Endothelial cell of umbilical vein (primary cell): ENCODE measurements around the gene APOM. TPM values are rescaled to one million over a fixed set of nuclear protein-coding genes. Genes with fewer than 3 reads are reported as not detected.

ENCODE experiments used
- BruUV-seq: library from RNA; stranded (reverse); fragments of 400-500 nt; replicated peaks from 2 replicates; lab custom pipeline; 2021; lab: Mats Ljungman, UMichigan
- CTCF ChIA-PET: fragments of 300-600, 350-600 bp; sonication (Branson Sonifier 250); formaldehyde crosslinking; loops from one replicate; lab custom pipeline; 2021; ENCODE audit warnings: antibody characterized with exemption, inconsistent platforms; lab: Charles Lee
- POLR2A ChIA-PET: fragments of 300-600, 350-600 bp; sonication (Branson Sonifier 250); formaldehyde crosslinking; loops from one replicate; lab custom pipeline; 2021; ENCODE audit warnings: antibody characterized with exemption, inconsistent platforms; lab: Charles Lee
- DNase-seq: peaks from one replicate; pipeline ENCODE4 v3.0.0-alpha.2; 2011; ENCODE audit warnings: low read depth, low spot score
- FAIRE-seq: peaks from 2 replicates; lab custom pipeline; 2011; peaks lifted over from hg19 to GRCh38; lab: Jason Lieb, UNC
- H2AFZ ChIP-seq: 2 replicates; pipeline ENCODE4 v1.6.0; 2012; ENCODE audit warnings: low read depth, low read length, control low read depth, inconsistent platforms
- H3K27ac ChIP-seq: 2 replicates; pipeline ENCODE4 v1.5.1; 2011; ENCODE audit warnings: low read depth, mild to moderate bottlenecking, control low read depth, low read length, moderate library complexity; ENCODE audit not compliant: insufficient read depth
- H3K27me3 ChIP-seq, 2 experiments: 2 replicates each; pipeline versions ENCODE4 v1.6.0 to v1.6.1; 2011; ENCODE audit warnings: low read length in 2 of 2, mixed read lengths in 1 of 2; ENCODE audit not compliant: control insufficient read depth in 2 of 2, insufficient read depth in 2 of 2
- H3K36me3 ChIP-seq, 2 experiments: 2 replicates in 1 of 2; 3 replicates in 1 of 2; pipeline ENCODE4 v1.5.1; 2011; ENCODE audit warnings: low read length in 2 of 2, mild to moderate bottlenecking in 1 of 2, moderate library complexity in 1 of 2; ENCODE audit not compliant: control insufficient read depth in 2 of 2, insufficient read depth in 2 of 2; ENCODE audit errors: extremely low read depth in 1 of 2
- H3K4me1 ChIP-seq: 3 replicates; pipeline ENCODE4 v1.5.1; 2011; ENCODE audit warnings: mild to moderate bottlenecking, low read length; ENCODE audit not compliant: control insufficient read depth, insufficient read depth; ENCODE audit errors: extremely low read depth
- H3K4me2 ChIP-seq: 2 replicates; pipeline ENCODE4 v1.6.1; 2011; ENCODE audit warnings: low read length, control low read depth, mixed read lengths; ENCODE audit not compliant: insufficient read depth
- H3K4me3 ChIP-seq, 3 experiments: fragments of 200-600 bp in 1 of 3; sonication (generic), shearing (Covaris generic) in 1 of 3; replicated peaks in 1 of 3; 2 replicates each; pipeline ENCODE4 v1.5.1; 2011 to 2016; ENCODE audit warnings: control low read depth in 3 of 3, low read length in 3 of 3, mild to moderate bottlenecking in 2 of 3, inconsistent platforms in 1 of 3, low read depth in 1 of 3, moderate library complexity in 1 of 3; ENCODE audit not compliant: insufficient read depth in 1 of 3
- H3K79me2 ChIP-seq: 2 replicates; pipeline ENCODE4 v1.6.0; 2012; ENCODE audit warnings: low read length, inconsistent platforms; ENCODE audit not compliant: control insufficient read depth, insufficient read depth
- H3K9ac ChIP-seq: replicated peaks from 2 replicates; pipeline ENCODE3; 2011; ENCODE audit warnings: low read length, control low read depth; ENCODE audit not compliant: insufficient read depth; ENCODE audit errors: extremely low read depth
- H3K9me1 ChIP-seq: replicated peaks from 3 replicates; pipeline ENCODE4 v1.6.0; 2011; ENCODE audit warnings: mild to moderate bottlenecking, low read length; ENCODE audit not compliant: control insufficient read depth, insufficient read depth; ENCODE audit errors: extremely low read depth
- H3K9me3 ChIP-seq: replicated peaks from 2 replicates; pipeline ENCODE4 v1.5.1; 2012; ENCODE audit warnings: low read length, inconsistent platforms; ENCODE audit not compliant: control insufficient read depth, insufficient read depth
- H4K20me1 ChIP-seq: replicated peaks from 2 replicates; pipeline ENCODE3; 2011; ENCODE audit warnings: mild to moderate bottlenecking, low read length; ENCODE audit not compliant: control insufficient read depth, insufficient read depth; ENCODE audit errors: extremely low read depth
- CTCF ChIP-seq, 2 donors: IDR thresholded peaks; 1 replicate in 1 of 2; 2 replicates in 1 of 2; pipeline ENCODE4 v1.5.1; 2011; ENCODE audit warnings: low read length in 2 of 2, mild to moderate bottlenecking in 2 of 2, moderate library complexity in 2 of 2, control low read depth in 1 of 2, inconsistent platforms in 1 of 2, low read depth in 1 of 2; ENCODE audit not compliant: insufficient read depth in 1 of 2; ENCODE audit errors: extremely low read depth in 1 of 2
- FOS ChIP-seq: IDR thresholded peaks from 2 replicates; pipeline ENCODE4 v1.6.1; 2011; ENCODE audit warnings: mild to moderate bottlenecking, low read length, moderate library complexity, borderline replicate concordance; ENCODE audit not compliant: insufficient read depth
- GATA2 ChIP-seq: IDR thresholded peaks from 2 replicates; pipeline ENCODE4 v1.7.0; 2011; ENCODE audit warnings: low read depth, mild to moderate bottlenecking, moderate library complexity, mixed read lengths, low read length; ENCODE audit not compliant: insufficient read length, insufficient read depth
- JUN ChIP-seq: IDR thresholded peaks from 2 replicates; pipeline ENCODE4 v1.6.1; 2011; ENCODE audit warnings: borderline replicate concordance, low read depth; ENCODE audit not compliant: insufficient read length, insufficient read depth
- MAX ChIP-seq: IDR thresholded peaks from 2 replicates; pipeline ENCODE4 v1.6.1; 2011; ENCODE audit not compliant: insufficient read depth, insufficient read length
- MYC ChIP-seq: IDR thresholded peaks from one replicate; pipeline ENCODE4 v1.6.1; 2011; ENCODE audit warnings: mild to moderate bottlenecking, low read depth, low read length
- POLR2AphosphoS5 ChIP-seq: IDR thresholded peaks from 2 replicates; pipeline ENCODE4 v1.6.1; 2012; ENCODE audit warnings: low read depth, mild to moderate bottlenecking, control low read depth, low read length, moderate library complexity; ENCODE audit not compliant: insufficient read depth
- dilution Hi-C: fragments of 300-500 bp; cut with MboI; formaldehyde crosslinking; loops from one replicate; pipeline ENCODE4 v1.15.0; 2019; ENCODE audit warnings: low sequenced_read_pairs; ENCODE audit not compliant: extremely low pct_ligation_motif_present
- intact Hi-C: fragments of 100-400 bp; cut with micrococcal nuclease; formaldehyde crosslinking; loops from one replicate; pipeline ENCODE4 v1.10.0; 2022
- polyA plus RNA-seq, 4 experiments: library from polyadenylated mRNA; depleted of rRNA in 3 of 4; stranded (reverse) in 3 of 4; unstranded in 1 of 4; fragments of >200 nt; gene quantifications; 2 replicates each; pipeline versions ENCODE4 v1.2.1 to v1.2.3, GENCODE V29; 2011 to 2012; ENCODE audit warnings: missing spikeins in 1 of 4
- total RNA-seq: library from RNA; stranded (reverse); gene quantifications from 2 replicates; pipeline ENCODE4 v1.2.3, GENCODE V29; 2021

The APOM gene
- total and polyA plus RNA-seq, 2 donors (not counting 3 experiments of a cell fraction or from before 2014, with no cell fraction given) = 2.5 TPM; not detected in 1

- peaks cover 12% of the 10 kb centered on the region for H3K79me2 ChIP-seq
- H3K27me3 ChIP-seq = no peaks in the 10 kb centered on the region
- BruUV-seq = no TSS peak
- TF ChIP-seq JUN (no peak), POLR2AphosphoS5 (no peak), GATA2 (no peak), CTCF (IDR thresholded peaks at IDR 0.05; ENCODE audit: extremely low read depth in 1 of 2, insufficient read depth in 1 of 2, low read depth in 1 of 2, low read length in 2 of 2) (no peak), MYC (no peak), FOS (no peak), MAX (no peak)
- dilution Hi-C loops (no loop called here), intact Hi-C loops (no loop called here)
- no peak overlapping the region for H3K27ac ChIP-seq
- no peak overlapping the region for H2AFZ ChIP-seq
- no peaks in the 10 kb centered on the region for H3K9me3 ChIP-seq
- ChIA-PET CTCF (no interaction called here), POLR2A (no interaction called here)
- H3K4me3 ChIP-seq = no peak overlapping the region
- H3K4me1 ChIP-seq = no peaks in the 10 kb centered on the region
- H3K9me1 ChIP-seq = no peaks in the 10 kb centered on the region
- no peaks in the 10 kb centered on the region for H4K20me1 ChIP-seq
- no peak overlapping the region for H3K9ac ChIP-seq
- H3K4me2 ChIP-seq = no peak overlapping the region
- no peak for FAIRE-seq
- no peak for DNase-seq
- peaks cover 30 to 67% of the 10 kb centered on the region in 2 experiments for H3K36me3 ChIP-seq
Measured at GRCh38 chr6:31645325-31645724, 10.4 kb upstream of the APOM start.
